K562 (cell line): ENCODE measurements around the gene ELMO3. TPM values are rescaled to one million over a fixed set of nuclear protein-coding genes. Genes with fewer than 3 reads are reported as not detected.

Experiments
- HNRNPL ChIP-seq: fragments of 200-400 bp; formaldehyde crosslinking; IDR thresholded peaks from 2 replicates; pipeline ENCODE4 v1.6.1; 2017; ENCODE audit warnings: low read depth, mild to moderate bottlenecking, low read length
- KLF1 ChIP-seq: fragments of 450-650 bp; IDR thresholded peaks from 2 replicates; pipeline ENCODE4 v1.6.1; 2016; ENCODE audit warnings: missing genetic modification characterization, missing compliant biosample characterization
- MED1 ChIP-seq: sonication (generic); formaldehyde crosslinking; IDR thresholded peaks from 2 replicates; pipeline ENCODE4 v1.8.1; 2023; ENCODE audit warnings: missing genetic modification reagents, borderline replicate concordance
- POLR2AphosphoS5 ChIP-seq: IDR thresholded peaks from 2 replicates; pipeline ENCODE4 v1.6.1; 2011; ENCODE audit warnings: mild to moderate bottlenecking, low read depth, low read length, moderate library complexity; ENCODE audit not compliant: control insufficient read depth, insufficient read depth
- POLR2G ChIP-seq: fragments of 200-400 bp; formaldehyde crosslinking; IDR thresholded peaks from 2 replicates; pipeline ENCODE4 v1.6.1; 2017; ENCODE audit warnings: low read depth, mild to moderate bottlenecking, antibody characterized with exemption, low read length, moderate library complexity
- SMARCC2 ChIP-seq: fragments of 450-650 bp; IDR thresholded peaks from 2 replicates; pipeline ENCODE4 v1.6.1; 2017; ENCODE audit warnings: antibody characterized with exemption, moderate library complexity, mild to moderate bottlenecking, low read depth
- SP1 ChIP-seq: sonication (generic); formaldehyde crosslinking; IDR thresholded peaks from 2 replicates; pipeline ENCODE4 v1.8.1; 2022; ENCODE audit warnings: mild to moderate bottlenecking, missing genetic modification reagents
- TBP ChIP-seq: optimal IDR thresholded peaks from 2 replicates; pipeline ENCODE3; 2011; ENCODE audit warnings: low read depth, low read length, improper control_type of control experiment
- TCF15 ChIP-seq: fragments of 250-450 bp; sonication (Bioruptor Pico); IDR thresholded peaks from 2 replicates; pipeline ENCODE4 v1.8.0; 2022; ENCODE audit warnings: moderate library complexity, mild to moderate bottlenecking, inconsistent platforms
- polyA plus RNA-seq, 8 experiments: library from polyadenylated mRNA; depleted of rRNA in 4 of 8; stranded (reverse) in 5 of 8; unstranded in 3 of 8; fragments of >200 nt; fragmentation: Nextera tagmentation in 2 of 8; fragmentation: Illumina TruSeq in 1 of 8; extraction: Ambion mirVana in 2 of 8; extraction: Trizol in 1 of 8; gene quantifications; 2 replicates each; pipeline versions ENCODE4 v1.2.1 to v1.2.3, GENCODE V29; 2011 to 2014; ENCODE audit warnings: inconsistent platforms in 1 of 8, missing spikeins in 1 of 8
- total RNA-seq, 7 experiments: library from RNA; depleted of rRNA in 6 of 7; stranded (reverse); fragments of >200 nt in 6 of 7; fragmentation: Illumina TruSeq in 2 of 7; extraction: Trizol in 2 of 7; gene quantifications; 2 replicates each; pipeline versions ENCODE4 v1.2.1 to v1.2.3, GENCODE V29; 2011 to 2021; ENCODE audit warnings: low replicate concordance in 1 of 7

ELMO3 gene
- total and polyA plus RNA-seq, 9 of the 15 experiments (the other 6 are each of a cell fraction or from before 2014, with no cell fraction given), result 0.04 to 5.1 (median 1.5) TPM

DNA sequence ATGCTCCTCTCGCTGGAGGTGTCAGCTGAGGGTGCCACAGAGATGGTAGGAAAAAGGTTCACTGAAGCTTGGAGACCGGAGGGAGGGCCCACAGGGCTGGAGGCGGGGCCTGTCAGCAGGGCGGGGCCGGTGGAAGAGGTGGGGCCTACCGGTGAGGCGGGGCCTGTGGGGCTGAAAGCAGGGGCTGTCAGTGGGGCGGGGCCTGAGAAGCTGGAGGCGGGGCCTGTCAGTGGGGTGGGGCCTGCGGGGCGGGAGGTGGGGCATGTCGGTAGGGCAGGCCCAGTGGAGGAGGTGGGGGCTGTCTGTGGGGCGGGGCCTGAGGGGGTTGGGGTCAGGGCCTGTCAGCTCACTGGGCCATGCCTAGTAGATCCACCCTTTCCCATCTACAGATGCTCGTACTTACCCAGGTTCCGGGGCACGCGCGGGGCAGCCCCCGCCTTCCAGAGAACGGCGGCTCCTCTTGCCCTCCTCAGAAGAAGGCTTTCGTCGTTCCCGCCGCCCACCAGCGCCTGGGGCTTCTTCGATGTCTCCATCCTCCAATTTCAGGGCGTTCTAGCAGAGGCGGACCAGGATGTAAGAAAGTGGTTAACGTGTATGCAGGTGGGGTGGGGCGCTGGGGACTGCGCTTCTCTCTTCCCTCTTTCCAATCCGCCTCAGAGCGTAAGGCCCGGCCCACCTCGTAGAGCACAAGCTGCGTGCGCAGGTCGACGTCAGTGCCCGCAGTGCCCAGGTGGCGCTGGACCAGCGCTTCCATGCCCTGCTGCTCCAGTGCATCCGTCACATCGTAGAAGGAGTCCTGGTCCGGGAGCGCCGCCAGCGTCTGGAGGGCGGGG is 37.8 kb downstream of the ELMO3 start (continued):
- TF ChIP-seq TBP (peak; percentile 22), POLR2AphosphoS5 (peak; percentile 43; the same call in 1 of the 2 replicates), MED1 (CRISPR knock-in tag) (no peak), TCF15 (CRISPR knock-in tag) (no peak), HNRNPL (0 out of 2 replicates have a peak, but pooled peaks have one; percentile 50), SMARCC2 (no peak), POLR2G (peak; percentile 39), SP1 (CRISPR knock-in tag) (0 out of 2 replicates have a peak, but pooled peaks have one; percentile 19), KLF1 (tag) (no peak)
- TF ChIP-seq, all 486 proteins: peak for 10
